ENCODE data around the gene TRIM67.

DNA sequence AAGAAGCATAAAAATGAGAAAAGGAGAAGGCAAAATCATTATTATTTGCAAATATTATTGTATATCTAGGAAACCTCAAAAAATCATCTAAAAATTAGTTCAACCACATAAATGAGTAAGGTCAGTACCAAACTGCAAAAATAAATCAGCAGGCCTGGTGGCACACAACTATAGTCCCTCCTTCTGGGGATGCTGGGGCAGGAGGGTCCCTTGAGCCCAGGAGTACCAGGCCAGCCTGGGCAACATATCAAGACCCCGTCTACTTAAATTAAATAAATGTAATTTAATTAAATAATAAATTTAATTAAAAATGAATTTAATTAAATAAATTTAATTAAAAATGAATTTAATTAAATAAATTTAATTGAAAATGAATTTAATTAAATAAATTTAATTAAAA is 40.3 kb upstream of the TRIM67 start:
- TF ChIP-seq POLR2AphosphoS5 (IDR thresholded peaks at IDR 0.05; ENCODE audit: low read depth, low read length) (no peak), POLR2A (IDR thresholded peaks at IDR 0.05; ENCODE audit: low read depth, low read length) (no peak), TAF1 (IDR thresholded peaks at IDR 0.05; ENCODE audit: borderline replicate concordance, low read depth, low read length) (no peak)
